SK-N-SH treated with all-trans-retinoic acid at 6 μM for 48 hours (cell line): ENCODE data around the gene KRT7.
"Not testable (repeated sequence)": the region's sequence is repeated elsewhere in the genome, so short reads cannot be mapped to it uniquely, and the experiment has no call there.

Experiments
- ARNTL ChIP-seq: fragments of 450-650 bp; formaldehyde crosslinking; IDR thresholded peaks from 2 replicates; pipeline ENCODE4 v1.5.0; 2020; ENCODE audit warnings: low read depth, mild to moderate bottlenecking, moderate library complexity, borderline replicate concordance
- GLIS3 ChIP-seq: fragments of 250-450 bp; sonication (Bioruptor Pico); IDR thresholded peaks from 2 replicates; pipeline ENCODE4 v1.5.0; 2020; ENCODE audit warnings: mild to moderate bottlenecking, moderate library complexity
- PATZ1 ChIP-seq: fragments of 250-450 bp; sonication (Bioruptor Pico); IDR thresholded peaks from 2 replicates; pipeline ENCODE4 v1.8.0; 2020; ENCODE audit warnings: mild to moderate bottlenecking, moderate library complexity, borderline replicate concordance
- RARB ChIP-seq: fragments of 250-450 bp; sonication (Bioruptor Pico); IDR thresholded peaks from 2 replicates; pipeline ENCODE4 v1.8.0; 2021; ENCODE audit warnings: mild to moderate bottlenecking, moderate library complexity
- TSHZ2 ChIP-seq: fragments of 250-450 bp; sonication (Bioruptor Pico); IDR thresholded peaks from 2 replicates; pipeline ENCODE4 v1.5.0; 2020; ENCODE audit warnings: mild to moderate bottlenecking, moderate library complexity
- ZNF565 ChIP-seq: fragments of 450-650 bp; formaldehyde crosslinking; conservative IDR thresholded peaks from 2 replicates; pipeline ENCODE4 v1.5.0; 2020; ENCODE audit warnings: low read depth, mild to moderate bottlenecking, moderate library complexity

- not testable (repeated sequence) for TF ChIP-seq PATZ1; RARB (CRISPR knock-in tag); TSHZ2 (CRISPR knock-in tag); GLIS3 (CRISPR knock-in tag); ARNTL (CRISPR knock-in tag); ZNF565
Observed at GRCh38 chr12:52286857-52287785, 54.1 kb downstream of the KRT7 start.
